Loucy (cell line): ENCODE results near the gene RGS6.

ENCODE experiments used
- H2AFZ ChIP-seq: fragments of 200-600 bp; sonication (generic); 2 replicates; pipeline ENCODE4 v1.6.0; 2016; ENCODE audit warnings: antibody characterized with exemption, mild to moderate bottlenecking, low read length, moderate library complexity
- H3F3A ChIP-seq: fragments of 200-600 bp; 2 replicates; pipeline ENCODE4 v1.6.0; 2016; ENCODE audit warnings: antibody characterized with exemption, low read depth, mild to moderate bottlenecking
- H3K27me3 ChIP-seq: fragments of 200-600 bp; sonication (generic); 2 replicates; pipeline ENCODE4 v1.6.1; 2014; ENCODE audit warnings: low read length, mild to moderate bottlenecking; ENCODE audit not compliant: insufficient read depth, poor library complexity, severe bottlenecking
- H3K36me3 ChIP-seq: fragments of 200-600 bp; sonication (generic); 2 replicates; pipeline ENCODE4 v1.6.1; 2016; ENCODE audit warnings: low read length; ENCODE audit not compliant: insufficient read depth
- H3K4me1 ChIP-seq: fragments of 200-600 bp; sonication (generic); 2 replicates; pipeline ENCODE4 v1.5.1; 2014; ENCODE audit warnings: low read length, mild to moderate bottlenecking; ENCODE audit not compliant: insufficient read depth, poor library complexity, severe bottlenecking
- H3K4me2 ChIP-seq: fragments of 200-600 bp; sonication (generic); 2 replicates; pipeline ENCODE4 v1.6.0; 2014; ENCODE audit warnings: antibody characterized with exemption, low read length, low read depth, mild to moderate bottlenecking; ENCODE audit not compliant: poor library complexity, severe bottlenecking
- H3K4me3 ChIP-seq: fragments of 200-600 bp; sonication (generic); 2 replicates; pipeline ENCODE4 v1.5.1; 2014; ENCODE audit warnings: low read length, mild to moderate bottlenecking, mixed read lengths; ENCODE audit not compliant: poor library complexity, severe bottlenecking
- H3K79me2 ChIP-seq: fragments of 200-600 bp; sonication (generic); 2 replicates; pipeline ENCODE4 v1.6.1; 2014; ENCODE audit warnings: low read length; ENCODE audit not compliant: insufficient read depth
- H3K9ac ChIP-seq: fragments of 200-600 bp; sonication (generic); 2 replicates; pipeline ENCODE4 v1.6.0; 2014; ENCODE audit warnings: mild to moderate bottlenecking, low read depth, low read length, moderate library complexity; ENCODE audit not compliant: poor library complexity, severe bottlenecking
- H3K9me2 ChIP-seq: fragments of 200-600 bp; sonication (generic); replicated peaks from 2 replicates; pipeline ENCODE4 v1.6.1; 2016; ENCODE audit warnings: low read depth, low read length, mixed read lengths
- H3K9me3 ChIP-seq: fragments of 200-600 bp; sonication (generic); 2 replicates; pipeline ENCODE4 v1.6.1; 2014; ENCODE audit warnings: mild to moderate bottlenecking, antibody characterized with exemption, low read length, low read depth; ENCODE audit not compliant: insufficient read depth
- H4K20me1 ChIP-seq: fragments of 200-600 bp; sonication (generic); 2 replicates; pipeline ENCODE4 v1.6.0; 2014; ENCODE audit warnings: antibody characterized with exemption, low read length, mild to moderate bottlenecking; ENCODE audit not compliant: insufficient read depth, poor library complexity, severe bottlenecking
- CTCF ChIP-seq: fragments of 200-600 bp; sonication (generic); conservative IDR thresholded peaks from 2 replicates; pipeline ENCODE4 v1.5.1; 2014; ENCODE audit warnings: mild to moderate bottlenecking, antibody characterized with exemption, low read length
- EZH2phosphoT487 ChIP-seq: fragments of 200-600 bp; IDR thresholded peaks from 2 replicates; pipeline ENCODE4 v1.6.1; 2018; ENCODE audit warnings: antibody characterized with exemption, mild to moderate bottlenecking, moderate library complexity, borderline replicate concordance

Gene RGS6

DNA sequence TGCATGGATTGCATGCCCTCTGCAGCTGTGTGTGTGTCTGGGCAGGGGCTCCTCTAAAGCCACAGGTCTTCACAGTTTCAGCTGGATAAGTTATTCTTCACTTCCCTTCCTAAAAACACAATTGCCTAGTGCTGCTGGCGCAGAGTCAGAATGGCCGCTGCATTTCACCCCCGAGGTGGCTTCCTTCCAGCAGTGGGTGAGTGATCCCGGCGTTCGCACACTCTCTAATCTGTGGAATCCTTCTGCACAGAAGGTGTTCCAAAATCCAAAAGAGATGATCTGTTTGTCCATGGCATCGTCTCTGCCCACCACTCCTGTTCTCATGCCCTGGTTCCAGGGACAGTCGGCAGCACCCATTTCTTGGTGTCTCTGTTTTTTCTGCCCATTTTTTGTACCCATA, 620.9 kb downstream of the RGS6 start:
- Histone ChIP-seq H3K27me3 (no peaks in the 10 kb centered on the region), H3K36me3 (no peaks in the 10 kb centered on the region), H4K20me1 (no peaks in the 10 kb centered on the region), H3K9me2 (no peaks in the 10 kb centered on the region), H3K79me2 (no peaks in the 10 kb centered on the region), H2AFZ (no peak overlapping the region), H3K4me2 (no peak overlapping the region), H3K9me3 (no peaks in the 10 kb centered on the region), H3K4me3 (no peak overlapping the region), H3F3A (no peaks in the 10 kb centered on the region), H3K9ac (no peak overlapping the region), H3K4me1 (peaks cover 16% of the 10 kb centered on the region)
- TF ChIP-seq CTCF, result no peak
- no peak for TF ChIP-seq EZH2phosphoT487

- TF ChIP-seq CTCF, result no peak
- TF ChIP-seq EZH2phosphoT487, result no peak
- no peak overlapping the region for H2AFZ ChIP-seq
- no peaks in the 10 kb centered on the region for H3K9me2 ChIP-seq
- H3K36me3 ChIP-seq, result no peaks in the 10 kb centered on the region
- H3K9me3 ChIP-seq, result no peaks in the 10 kb centered on the region
- no peak overlapping the region for H3K9ac ChIP-seq
- H4K20me1 ChIP-seq, result no peaks in the 10 kb centered on the region
- no peak overlapping the region for H3K4me2 ChIP-seq
- no peaks in the 10 kb centered on the region for H3K27me3 ChIP-seq
- no peaks in the 10 kb centered on the region for H3K79me2 ChIP-seq
- H3F3A ChIP-seq, result 0 out of 2 replicates have a peak, but pooled peaks cover under 1% of the 10 kb centered on the region
- H3K4me1 ChIP-seq, result peaks cover 20% of the 10 kb centered on the region
- H3K4me3 ChIP-seq, result no peak overlapping the region
Measured at GRCh38 chr14:72553656-72554055, 621.4 kb downstream of the RGS6 start.

DNA sequence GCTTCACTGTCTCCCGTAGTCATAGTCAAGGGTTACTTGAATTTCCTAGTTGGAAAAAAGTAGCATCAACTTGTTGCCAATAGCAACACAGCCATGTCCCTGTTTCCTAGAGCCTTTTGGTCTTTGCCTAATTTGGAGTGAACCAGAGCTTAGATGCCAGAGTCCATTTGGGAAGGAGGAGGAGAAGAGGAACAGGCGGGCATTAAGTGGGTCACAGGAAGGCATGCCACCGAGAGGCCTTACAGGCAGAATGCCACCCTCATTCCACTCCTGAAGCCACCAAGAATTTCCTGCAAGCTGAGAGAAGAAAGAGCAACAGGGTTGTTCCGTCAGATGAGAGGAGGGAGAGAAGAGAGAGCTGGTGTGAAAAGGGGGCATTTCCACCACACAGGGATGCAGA, 622.2 kb downstream of the RGS6 start:
- Histone ChIP-seq H3K9me2 (no peaks in the 10 kb centered on the region), H3K27me3 (no peaks in the 10 kb centered on the region), H3K79me2 (no peaks in the 10 kb centered on the region), H3K4me1 (peaks cover 22% of the 10 kb centered on the region), H3K9ac (no peak overlapping the region), H3F3A (peaks cover 3% of the 10 kb centered on the region; the same call in 1 of the 2 replicates), H2AFZ (no peak overlapping the region), H3K9me3 (no peaks in the 10 kb centered on the region), H3K4me2 (no peak overlapping the region), H4K20me1 (no peaks in the 10 kb centered on the region), H3K4me3 (no peak overlapping the region), H3K36me3 (no peaks in the 10 kb centered on the region)
- TF ChIP-seq CTCF (no peak), EZH2phosphoT487 (no peak)
